ENCODE data around the gene HIVEP3. TPM values are rescaled to one million over a fixed set of nuclear protein-coding genes. Genes with fewer than 3 reads are reported as not detected.

HIVEP3 gene
- total and polyA plus RNA-seq, 2 donors (not counting 1 experiment from before 2014, with no cell fraction given), result 2.0 to 5.1 TPM

DNA sequence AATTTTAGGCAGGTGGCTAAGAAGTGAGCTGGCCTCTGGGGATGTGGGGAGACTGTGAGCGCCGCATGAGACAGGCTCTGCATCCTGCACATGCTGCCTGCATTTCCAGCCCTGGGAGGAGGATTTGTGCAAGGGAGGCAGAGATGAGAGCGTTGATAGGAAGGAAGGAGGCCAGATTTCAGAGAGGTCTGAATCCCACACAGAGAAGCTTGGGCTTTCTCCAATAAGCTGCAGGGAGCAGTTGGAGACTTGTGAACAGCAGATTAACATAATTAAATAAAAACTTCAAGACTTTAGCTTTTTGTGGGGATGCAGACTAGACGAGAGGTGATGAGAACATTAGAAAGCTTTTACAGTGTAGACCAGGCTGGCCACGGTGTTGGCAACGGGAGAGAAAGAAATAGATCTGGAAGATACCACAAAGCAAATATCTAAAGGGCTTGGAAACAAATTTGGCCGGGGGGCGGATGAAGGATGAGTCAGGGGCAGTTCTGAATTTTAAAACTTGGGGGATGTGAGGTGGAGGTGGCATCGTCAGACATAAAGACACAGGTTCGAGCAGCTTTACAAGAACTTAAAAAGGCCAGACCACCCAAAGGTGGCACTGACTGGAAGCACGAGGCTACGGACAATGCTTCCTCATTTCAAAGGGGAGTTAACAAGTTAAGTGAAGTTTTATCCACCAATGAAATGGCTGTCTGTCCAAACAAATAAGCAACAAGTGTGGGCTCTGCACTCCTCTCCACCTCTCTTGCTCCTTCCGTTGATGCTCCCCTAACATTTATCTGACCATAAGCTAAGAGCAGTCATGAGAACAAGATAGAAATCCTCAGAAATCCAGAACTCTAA, 57.0 kb downstream of the HIVEP3 start:
- H3K9me3 Mint-ChIP-seq (ENCODE audit: insufficient read depth), result no peaks in the 10 kb centered on the region
- Histone ChIP-seq H3K36me3 (replicated peaks in 1 of 2; ENCODE audit: control extremely low read depth in 1 of 2, control insufficient read depth in 1 of 2, extremely low read depth in 1 of 2, insufficient read depth in 2 of 2, low read length in 1 of 2) (no peaks in the 10 kb centered on the region), H3K4me3 (ENCODE audit: control extremely low read depth in 1 of 5, extremely low read depth in 1 of 5, insufficient read depth in 1 of 5, low read depth in 2 of 5, low read length in 4 of 5) (no peak overlapping the region), H3K4me2 (replicated peaks; ENCODE audit: low read depth, low read length, poor library complexity, severe bottlenecking) (no peak overlapping the region), H3K9me3 (ENCODE audit: control extremely low read depth in 1 of 3, control insufficient read depth in 2 of 3, insufficient read depth in 1 of 3, low read length in 2 of 3) (no peaks in the 10 kb centered on the region), H3K9ac (ENCODE audit: low read length) (no peak overlapping the region), H3K27ac (ENCODE audit: low read length in 2 of 2) (no peak overlapping the region), H3K79me2 (ENCODE audit: control insufficient read depth, insufficient read depth, low read length) (no peaks in the 10 kb centered on the region), H3K4me1 (ENCODE audit: control insufficient read depth in 2 of 2, insufficient read depth in 2 of 2, low read length in 2 of 2) (peaks cover 9 to 11% of the 10 kb centered on the region in 2 donors), H2AFZ (ENCODE audit: insufficient read depth, low read depth, low read length, poor library complexity, severe bottlenecking) (no peak overlapping the region), H3K27me3 (replicated peaks in 1 of 4; ENCODE audit: control extremely low read depth in 1 of 4, control insufficient read depth in 3 of 4, insufficient read depth in 4 of 4, low read length in 3 of 4) (peaks cover 0 to 2% (median 0%) of the 10 kb centered on the region in 4 experiments), H4K20me1 (ENCODE audit: control insufficient read depth, insufficient read depth, low read length, poor library complexity, severe bottlenecking) (no peaks in the 10 kb centered on the region)
- DNase-seq (no peak), ATAC-seq (ENCODE audit: low read depth) (no peak)
- H3K4me3 Mint-ChIP-seq, result no peak overlapping the region
- peaks cover 12% of the 10 kb centered on the region for H3K27me3 Mint-ChIP-seq
- H3K4me1 Mint-ChIP-seq, result peaks cover 17% of the 10 kb centered on the region
- WGBS (ENCODE audit: insufficient coverage), result 74% methylated on average over 8 of the region's 13 CpGs
- ChIA-PET CTCF (interaction anchor here (0.6 to 1.8 kb wide), 4 partner anchors 11 to 345 kb away, joined by 3 to 4 read pairs (median 3); no protein-coding TSS in a partner anchor), POLR2A (no interaction called here)
- TF ChIP-seq CTCF (IDR thresholded peaks at IDR 0.05) (no peak), EZH2 (IDR thresholded peaks at IDR 0.05; ENCODE audit: borderline replicate concordance, insufficient read depth, low read depth, low read length, poor library complexity, severe bottlenecking) (no peak)
- intact Hi-C loops (cut with micrococcal nuclease), result no loop called here
- no peak overlapping the region for H3K27ac Mint-ChIP-seq

DNA sequence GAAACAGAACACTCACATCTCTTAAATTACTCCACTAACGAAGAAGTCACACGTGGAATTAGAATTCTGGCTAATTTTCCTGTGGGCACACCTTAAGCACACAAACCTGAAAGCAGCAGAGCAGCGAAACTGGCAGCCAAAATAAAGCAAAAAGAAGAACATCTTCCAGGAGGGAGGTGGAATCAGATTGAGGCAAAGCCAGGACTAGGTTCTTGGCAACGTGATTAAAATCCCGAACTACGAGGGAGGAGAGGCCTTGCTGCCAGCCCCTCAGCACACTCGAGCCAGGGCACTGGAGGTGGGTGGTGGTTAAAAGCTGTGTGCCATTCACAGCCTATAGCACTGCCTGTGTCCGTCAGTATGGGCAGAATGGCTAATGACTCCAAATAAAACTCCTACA, 58.0 kb downstream of the HIVEP3 start:
- no peaks in the 10 kb centered on the region for H3K9me3 ChIP-seq (ENCODE audit: control extremely low read depth in 1 of 3, control insufficient read depth in 2 of 3, insufficient read depth in 1 of 3, low read length in 2 of 3)
- WGBS (ENCODE audit: insufficient coverage), result 100% methylated on average over 1 of the region's 8 CpGs
- intact Hi-C loops (cut with micrococcal nuclease), result no loop called here
- DNase-seq, result no peak
- Mint-ChIP-seq H3K27ac (no peak overlapping the region), H3K4me3 (no peak overlapping the region), H3K27me3 (peaks cover 12% of the 10 kb centered on the region), H3K4me1 (peaks cover 17% of the 10 kb centered on the region), H3K9me3 (ENCODE audit: insufficient read depth) (no peaks in the 10 kb centered on the region)
- H3K4me3 ChIP-seq (ENCODE audit: control extremely low read depth in 1 of 5, extremely low read depth in 1 of 5, insufficient read depth in 1 of 5, low read depth in 2 of 5, low read length in 4 of 5), result no peak overlapping the region
- ATAC-seq (ENCODE audit: low read depth), result no peak
- no peaks in the 10 kb centered on the region for H4K20me1 ChIP-seq (ENCODE audit: control insufficient read depth, insufficient read depth, low read length, poor library complexity, severe bottlenecking)
- no peak overlapping the region for H2AFZ ChIP-seq (ENCODE audit: insufficient read depth, low read depth, low read length, poor library complexity, severe bottlenecking)
- no peaks in the 10 kb centered on the region for H3K79me2 ChIP-seq (ENCODE audit: control insufficient read depth, insufficient read depth, low read length)
- ChIA-PET CTCF (interaction anchor here (0.6 to 1.8 kb wide), 3 partner anchors 12 to 169 kb away, joined by 3 to 4 read pairs (median 3); no protein-coding TSS in a partner anchor), POLR2A (no interaction called here)
- H3K36me3 ChIP-seq (replicated peaks in 1 of 2; ENCODE audit: control extremely low read depth in 1 of 2, control insufficient read depth in 1 of 2, extremely low read depth in 1 of 2, insufficient read depth in 2 of 2, low read length in 1 of 2), result no peaks in the 10 kb centered on the region
- peaks cover 9 to 11% of the 10 kb centered on the region in 2 donors for H3K4me1 ChIP-seq (ENCODE audit: control insufficient read depth in 2 of 2, insufficient read depth in 2 of 2, low read length in 2 of 2)
- H3K27ac ChIP-seq (ENCODE audit: low read length in 2 of 2), result no peak overlapping the region
- H3K27me3 ChIP-seq (replicated peaks in 1 of 4; ENCODE audit: control extremely low read depth in 1 of 4, control insufficient read depth in 3 of 4, insufficient read depth in 4 of 4, low read length in 3 of 4), result peaks cover 0 to 2% (median 0%) of the 10 kb centered on the region in 4 experiments
- TF ChIP-seq CTCF (IDR thresholded peaks at IDR 0.05), result no peak
- no peak for TF ChIP-seq EZH2 (IDR thresholded peaks at IDR 0.05; ENCODE audit: borderline replicate concordance, insufficient read depth, low read depth, low read length, poor library complexity, severe bottlenecking)
- H3K9ac ChIP-seq (ENCODE audit: low read length), result no peak overlapping the region
- no peak overlapping the region for H3K4me2 ChIP-seq (replicated peaks; ENCODE audit: low read depth, low read length, poor library complexity, severe bottlenecking)
